GF-D8 (cell line): ENCODE measurements around the gene RRM2.

Experiments
- DNase-seq: peaks from one replicate; lab custom pipeline; 2025; lab: John Stamatoyannopoulos, UW

RRM2 gene

DNA sequence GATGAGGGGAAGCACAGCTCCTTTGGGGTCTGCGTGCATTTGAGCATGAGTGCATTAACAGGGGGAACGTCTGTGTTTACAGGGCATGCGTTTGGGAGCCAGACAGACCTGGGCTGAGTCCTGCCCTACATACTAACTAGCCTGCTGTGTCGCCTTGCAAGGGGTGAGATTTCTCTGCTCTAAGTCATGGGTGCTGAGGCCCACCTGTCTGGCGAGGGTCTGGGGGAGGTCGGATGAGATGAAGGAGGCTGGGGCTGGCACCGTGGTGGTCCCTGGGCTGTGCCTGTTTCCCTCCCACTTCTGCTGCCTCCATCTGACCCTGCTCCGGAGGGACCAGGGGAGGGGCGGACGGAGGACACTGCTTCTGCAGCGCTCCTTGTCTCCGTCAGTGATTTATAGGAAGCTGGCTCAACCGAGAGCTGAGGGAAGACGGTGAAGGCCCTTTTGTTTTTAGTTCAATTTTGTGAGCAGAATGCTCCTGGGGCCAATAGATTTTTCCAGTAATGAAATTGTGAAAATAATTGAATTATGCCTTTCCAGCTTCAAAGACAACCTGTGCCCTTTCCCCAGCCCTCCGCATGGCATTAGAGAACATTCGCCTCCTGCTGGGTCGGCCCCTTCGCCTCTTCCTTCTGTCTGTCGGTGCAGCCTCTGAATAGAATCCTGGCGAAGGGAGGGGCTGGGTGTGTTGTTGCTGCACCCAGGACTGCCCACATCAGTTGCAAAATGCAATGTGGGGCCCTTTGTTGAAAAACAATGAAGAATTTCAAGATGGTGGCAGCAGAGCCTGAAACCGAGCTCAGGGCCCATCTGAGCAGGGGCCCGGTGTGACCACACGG is 49.7 kb downstream of the RRM2 start:
- DNase-seq = no peak

DNA sequence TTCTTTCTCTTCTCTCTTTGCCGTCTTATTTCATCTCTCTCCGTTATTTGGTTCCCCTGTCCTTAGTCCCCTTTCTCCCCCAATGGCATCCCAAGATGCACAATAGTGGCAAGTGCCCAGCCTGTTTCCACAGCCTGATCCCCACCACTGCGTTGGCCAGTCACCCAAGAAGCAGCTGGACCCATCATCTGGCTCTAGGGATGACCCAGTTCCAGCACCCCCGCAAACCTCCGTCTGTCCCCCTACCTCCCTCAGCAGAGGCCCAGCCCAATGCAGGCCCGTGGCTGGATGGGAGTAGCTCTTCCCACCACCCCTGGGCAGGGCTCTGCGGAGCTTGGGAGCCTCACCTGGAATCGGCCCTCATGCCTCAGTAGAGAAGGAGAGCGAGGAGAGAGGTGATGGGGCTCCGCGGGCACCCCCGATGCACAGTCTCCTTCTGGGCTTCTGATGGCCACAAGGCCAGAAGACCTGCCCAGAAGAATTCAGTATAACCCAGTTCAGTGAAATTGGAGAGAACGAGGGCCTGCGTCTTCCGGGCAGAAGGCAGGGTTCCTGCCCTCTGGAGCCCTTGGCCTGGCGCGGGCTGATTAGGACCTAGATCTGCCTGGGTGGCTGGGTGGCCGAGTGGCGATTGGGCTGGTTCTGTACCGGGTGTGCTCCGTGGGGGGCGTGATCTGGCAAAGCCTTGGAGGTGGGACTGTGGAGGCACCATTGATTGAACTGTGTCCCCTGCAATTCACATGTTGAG is 50.9 kb downstream of the RRM2 start:
- DNase-seq = no peak

DNA sequence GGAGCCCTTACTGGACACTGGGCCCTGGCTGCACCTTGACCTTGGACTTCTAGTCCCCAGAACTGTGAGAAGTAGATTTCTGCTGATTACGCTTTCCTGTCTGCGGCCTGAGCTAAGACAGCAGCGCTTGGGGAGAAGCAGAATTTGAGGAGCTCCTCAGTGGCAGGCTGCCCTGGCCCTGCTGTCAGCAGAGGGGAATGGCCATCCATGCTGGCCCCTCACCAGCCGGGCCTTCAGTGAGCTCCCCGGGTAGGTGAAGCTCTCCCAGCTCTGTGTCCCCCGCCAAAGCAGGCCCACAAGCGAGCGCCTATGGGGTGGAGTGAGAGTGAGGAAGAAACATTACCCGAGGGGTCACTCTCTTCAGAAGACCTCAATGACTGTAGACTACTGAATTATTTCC is 51.6 kb downstream of the RRM2 start:
- DNase-seq = no peak

DNA sequence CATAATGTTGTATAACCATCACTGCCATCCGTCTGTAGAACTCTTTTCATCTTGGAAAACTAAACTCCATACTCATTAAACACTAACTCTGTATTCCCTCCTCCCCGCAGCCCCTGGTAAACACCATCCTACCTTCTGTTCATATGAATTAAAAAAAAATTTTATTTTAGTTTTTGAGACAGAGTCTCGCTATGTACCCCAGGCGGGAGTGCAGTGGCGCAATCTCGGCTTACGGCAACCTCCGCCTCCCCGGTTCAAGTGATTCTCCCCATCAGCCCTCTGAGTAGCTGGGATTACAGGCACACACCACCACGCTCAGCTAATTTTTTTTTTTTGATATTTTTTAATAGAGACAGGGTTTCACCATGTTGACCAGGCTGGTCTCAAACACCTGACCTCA is 52.9 kb downstream of the RRM2 start:
- DNase-seq = no peak

DNA sequence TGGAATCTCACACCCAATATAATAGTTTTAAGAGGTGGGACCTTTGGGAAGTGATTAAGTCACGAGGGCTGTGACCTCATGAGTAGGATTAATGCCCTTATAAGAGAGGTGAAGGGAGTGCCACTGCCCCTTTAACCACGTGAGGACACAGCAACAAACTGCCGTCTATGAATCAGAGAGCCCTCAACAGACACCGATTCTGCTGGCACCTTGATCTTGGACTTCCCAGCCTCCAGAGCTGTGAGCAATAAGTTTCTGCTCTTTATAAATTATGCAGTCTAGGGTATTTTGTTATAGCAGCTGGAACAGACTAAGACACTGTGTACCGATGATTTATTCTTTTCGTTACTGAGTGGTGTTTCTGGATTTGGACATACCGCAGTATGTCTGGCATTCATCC is 56.2 kb downstream of the RRM2 start:
- no peak for DNase-seq

DNA sequence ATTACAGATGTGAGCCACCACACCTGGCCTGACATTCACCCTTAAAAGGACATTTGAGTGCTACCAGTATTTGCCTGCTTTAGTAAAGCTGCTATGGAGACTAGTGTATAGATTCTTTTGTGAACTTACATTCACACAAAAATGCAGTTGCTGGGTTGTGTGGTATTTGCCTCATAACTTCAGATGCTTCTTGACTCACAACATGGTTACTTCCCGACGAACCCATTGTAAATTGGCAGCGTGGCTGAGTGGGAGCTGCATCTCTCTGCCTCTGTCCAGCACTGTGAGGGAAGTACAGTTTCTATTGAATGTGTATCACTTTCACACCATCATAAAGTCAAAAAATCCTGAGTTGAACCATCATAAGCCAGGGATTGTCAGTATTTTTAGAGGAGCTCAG is 56.9 kb downstream of the RRM2 start:
- no peak for DNase-seq

DNA sequence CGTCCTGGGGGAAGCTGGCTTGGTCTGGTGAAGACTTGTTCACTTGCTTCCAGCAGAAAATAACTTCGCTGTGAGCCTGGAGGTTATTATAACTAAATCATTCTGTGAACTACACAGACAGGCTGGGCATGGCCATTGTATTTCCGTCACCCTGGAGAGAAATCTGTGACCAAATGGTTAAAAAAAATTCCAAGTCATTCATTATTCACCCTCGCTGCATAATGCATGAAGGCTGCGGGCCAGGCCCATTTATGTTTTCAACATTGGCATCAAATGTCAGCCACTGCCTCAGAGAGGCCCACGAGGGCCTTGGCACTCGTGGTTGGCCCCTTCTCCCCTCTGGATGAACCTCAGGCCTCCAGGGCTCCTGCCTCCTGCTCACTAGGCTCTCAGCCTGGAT is 57.7 kb downstream of the RRM2 start:
- no peak for DNase-seq
